ENCODE measurements around the gene VARS1.

DNA sequence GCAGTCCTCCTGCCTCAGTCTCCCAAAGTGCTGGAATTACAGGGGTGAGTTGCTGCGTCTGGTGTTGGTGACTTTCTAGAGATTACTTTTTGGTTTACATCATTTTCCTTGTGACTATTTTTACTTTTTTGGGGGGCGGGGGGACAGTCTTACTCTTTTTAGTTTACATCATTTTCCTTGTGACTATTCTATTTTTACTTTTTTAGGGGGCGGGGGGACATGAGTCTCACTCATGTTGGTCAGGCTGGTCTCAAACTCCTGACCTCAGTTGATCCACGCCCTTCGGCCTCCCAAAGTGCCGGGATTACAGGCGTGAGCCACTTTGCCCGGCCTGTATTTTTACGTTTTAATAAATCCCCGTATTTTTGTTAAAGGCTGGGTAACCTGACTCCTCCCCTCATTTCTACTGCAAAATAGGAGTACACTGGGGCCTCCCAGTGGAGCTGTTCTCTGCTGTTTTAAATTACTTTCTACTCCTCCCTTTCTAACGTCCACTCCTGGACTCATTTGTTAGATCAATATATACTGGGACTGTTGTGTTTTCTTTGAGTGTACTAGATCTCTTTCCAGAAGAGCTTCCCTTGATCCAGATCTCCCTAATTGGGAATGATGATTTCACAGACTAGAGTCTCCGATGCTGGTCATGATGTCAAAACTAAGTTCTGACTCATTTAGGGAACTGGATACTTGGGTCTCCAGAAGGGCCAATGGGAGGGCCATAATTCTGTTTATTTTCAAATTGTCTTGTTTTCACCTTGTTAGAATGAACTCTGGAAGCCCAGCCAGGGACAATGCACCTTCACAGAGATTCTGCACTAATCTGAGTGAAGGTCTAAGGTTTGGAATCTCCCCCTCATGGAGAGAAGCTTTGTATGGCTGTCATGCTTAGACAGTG lies 41.2 kb upstream of the VARS1 start:
- TF ChIP-seq, protein P1, sequence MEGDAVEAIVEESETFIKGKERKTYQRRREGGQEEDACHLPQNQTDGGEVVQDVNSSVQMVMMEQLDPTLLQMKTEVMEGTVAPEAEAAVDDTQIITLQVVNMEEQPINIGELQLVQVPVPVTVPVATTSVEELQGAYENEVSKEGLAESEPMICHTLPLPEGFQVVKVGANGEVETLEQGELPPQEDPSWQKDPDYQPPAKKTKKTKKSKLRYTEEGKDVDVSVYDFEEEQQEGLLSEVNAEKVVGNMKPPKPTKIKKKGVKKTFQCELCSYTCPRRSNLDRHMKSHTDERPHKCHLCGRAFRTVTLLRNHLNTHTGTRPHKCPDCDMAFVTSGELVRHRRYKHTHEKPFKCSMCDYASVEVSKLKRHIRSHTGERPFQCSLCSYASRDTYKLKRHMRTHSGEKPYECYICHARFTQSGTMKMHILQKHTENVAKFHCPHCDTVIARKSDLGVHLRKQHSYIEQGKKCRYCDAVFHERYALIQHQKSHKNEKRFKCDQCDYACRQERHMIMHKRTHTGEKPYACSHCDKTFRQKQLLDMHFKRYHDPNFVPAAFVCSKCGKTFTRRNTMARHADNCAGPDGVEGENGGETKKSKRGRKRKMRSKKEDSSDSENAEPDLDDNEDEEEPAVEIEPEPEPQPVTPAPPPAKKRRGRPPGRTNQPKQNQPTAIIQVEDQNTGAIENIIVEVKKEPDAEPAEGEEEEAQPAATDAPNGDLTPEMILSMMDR (IDR thresholded peaks at IDR 0.05; ENCODE audit: low read length) = peak; percentile 20; the same call in 1 of the 2 replicates
- no peak for TF ChIP-seq EZH2 (optimal IDR thresholded peaks at IDR 0.05; ENCODE audit: low read depth, low read length)
- no peak for TF ChIP-seq EZH2phosphoT487 (IDR thresholded peaks at IDR 0.05; ENCODE audit: low read length)

Measured in MM.1S (cell line).